GM12892 (cell line): Measurements from ENCODE around the gene PCOLCE2.

Experiments used
- POLR2A ChIP-seq: IDR thresholded peaks from 2 replicates; pipeline ENCODE4 v1.6.1; 2011; ENCODE audit warnings: low read depth, low read length, control low read depth
- POLR2AphosphoS5 ChIP-seq: IDR thresholded peaks from 2 replicates; pipeline ENCODE4 v1.6.1; 2011; ENCODE audit warnings: low read depth, low read length, control low read depth

- no peak for TF ChIP-seq POLR2AphosphoS5
- TF ChIP-seq POLR2A, result no peak
Measured at GRCh38 chr3:142815803-142816202, 73.1 kb downstream of the PCOLCE2 start.
